Activated T-cell treated with anti-CD3 and anti-CD28 coated beads, Interleukin-2, amount 50 U/mL, for 4 hours (primary cell): Measurements from ENCODE around the gene SLC22A4. TPM values are rescaled to one million over a fixed set of nuclear protein-coding genes. Genes with fewer than 3 reads are reported as not detected.

Experiments used
- ATAC-seq, 2 donors: fragments of 200-7000 bp; cut with Tn5 transposase; one replicate each; pipeline ENCODE4 v1.10.0; 2021
- DNase-seq: peaks from one replicate; pipeline ENCODE4 v3.0.0-alpha.2; 2020
- H3K27me3 Mint-ChIP-seq: one replicate; pipeline ENCODE4 v1.8.0; 2021; ENCODE audit warnings: low read depth, mixed read lengths
- H3K36me3 Mint-ChIP-seq: one replicate; pipeline ENCODE4 v1.8.0; 2022; ENCODE audit warnings: mixed read lengths; ENCODE audit not compliant: insufficient read depth
- H3K4me1 Mint-ChIP-seq: one replicate; pipeline ENCODE4 v1.8.0; 2021; ENCODE audit warnings: low read depth, mixed read lengths
- H3K4me3 Mint-ChIP-seq: one replicate; pipeline ENCODE4 v1.8.0; 2021; ENCODE audit warnings: mild to moderate bottlenecking, moderate library complexity, mixed read lengths
- H3K9me3 Mint-ChIP-seq: one replicate; pipeline ENCODE4 v1.8.0; 2021; ENCODE audit warnings: mixed read lengths
- total RNA-seq, 3 donors: library from RNA; stranded (reverse); gene quantifications; one replicate each; pipeline ENCODE4 v1.2.1, GENCODE V29; 2021

Gene SLC22A4
- total RNA-seq, 3 donors from 2014 or later = 1.4 to 2.8 (median 1.8) TPM

DNA sequence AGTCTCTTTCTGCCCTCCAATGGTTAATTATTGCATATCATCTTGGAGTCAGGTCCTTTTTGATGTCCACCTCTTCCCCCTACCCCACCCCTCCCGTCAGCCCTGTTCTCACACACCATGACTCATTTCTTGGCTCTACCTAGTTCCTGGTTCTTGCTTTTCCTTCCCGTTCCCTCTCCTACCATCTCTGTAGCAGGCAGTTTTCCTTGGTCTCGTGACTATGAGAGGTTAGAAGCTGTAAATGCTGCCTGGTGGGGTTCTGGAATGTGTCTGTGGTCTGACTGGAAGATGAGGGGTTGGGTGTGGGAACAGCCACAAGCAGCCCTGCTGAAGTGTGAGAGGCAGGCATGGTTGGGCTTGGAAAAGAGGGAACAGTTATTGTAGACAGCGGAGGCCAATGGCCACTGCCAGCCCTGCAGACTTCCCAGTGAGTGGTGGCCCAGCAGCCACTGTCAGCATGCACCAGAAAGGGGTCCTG is 93.5 kb downstream of the SLC22A4 start:
- no peak overlapping the region for H3K4me3 Mint-ChIP-seq
- peaks cover 52% of the 10 kb centered on the region for H3K4me1 Mint-ChIP-seq
- ATAC-seq = no peak
- no peaks in the 10 kb centered on the region for H3K27me3 Mint-ChIP-seq
- no peak for DNase-seq
- H3K9me3 Mint-ChIP-seq = no peaks in the 10 kb centered on the region
- peaks cover 3% of the 10 kb centered on the region for H3K36me3 Mint-ChIP-seq

- peaks cover 7% of the 10 kb centered on the region for H3K36me3 Mint-ChIP-seq
- peaks cover 60% of the 10 kb centered on the region for H3K4me1 Mint-ChIP-seq
- no peak for ATAC-seq
- no peaks in the 10 kb centered on the region for H3K9me3 Mint-ChIP-seq
- no peak for DNase-seq
- no peaks in the 10 kb centered on the region for H3K27me3 Mint-ChIP-seq
- no peak overlapping the region for H3K4me3 Mint-ChIP-seq
These were observed 94.3 kb downstream of the SLC22A4 start for GRCh38 chr5:132388244-132389050.

- Mint-ChIP-seq H3K4me3 (no peak overlapping the region), H3K36me3 (peaks cover 7% of the 10 kb centered on the region), H3K9me3 (no peaks in the 10 kb centered on the region), H3K27me3 (no peaks in the 10 kb centered on the region), H3K4me1 (peaks cover 62% of the 10 kb centered on the region)
- DNase-seq = no peak
- no peak for ATAC-seq
These were observed 94.8 kb downstream of the SLC22A4 start for GRCh38 chr5:132389051-132389331.

- peaks cover 68% of the 10 kb centered on the region for H3K4me1 Mint-ChIP-seq
- ATAC-seq (peak; percentile 52 to 60), DNase-seq (peak; percentile 28)
- H3K9me3 Mint-ChIP-seq = no peaks in the 10 kb centered on the region
- peaks cover 7% of the 10 kb centered on the region for H3K36me3 Mint-ChIP-seq
- no peak overlapping the region for H3K4me3 Mint-ChIP-seq
- H3K27me3 Mint-ChIP-seq = no peaks in the 10 kb centered on the region
These were observed 95.5 kb downstream of the SLC22A4 start for GRCh38 chr5:132389585-132390286.

- ATAC-seq (no peak), DNase-seq (no peak)
- H3K9me3 Mint-ChIP-seq = no peaks in the 10 kb centered on the region
- no peak overlapping the region for H3K4me3 Mint-ChIP-seq
- peaks cover 72% of the 10 kb centered on the region for H3K4me1 Mint-ChIP-seq
- peaks cover 9% of the 10 kb centered on the region for H3K36me3 Mint-ChIP-seq
- H3K27me3 Mint-ChIP-seq = no peaks in the 10 kb centered on the region
These were observed 97.1 kb downstream of the SLC22A4 start for GRCh38 chr5:132391247-132391646.

DNA sequence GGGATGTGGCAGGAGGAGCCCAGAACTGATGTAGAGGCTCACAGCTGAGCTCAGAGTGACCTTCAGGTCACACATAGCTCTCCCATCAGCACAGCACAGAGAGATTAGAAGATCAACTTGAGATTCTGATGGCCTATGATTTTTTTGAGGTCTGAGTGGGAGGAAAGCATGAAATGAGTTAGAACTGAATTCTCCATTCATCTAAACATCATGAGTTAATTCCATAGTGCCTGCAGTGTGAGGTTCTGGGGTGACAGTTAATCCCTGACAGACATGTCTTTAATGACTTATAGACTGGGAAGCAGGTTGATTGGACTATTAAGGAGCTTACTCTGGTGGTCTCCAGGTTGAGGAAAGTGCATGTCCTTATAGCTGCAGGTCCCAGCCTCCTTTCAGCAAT is 97.7 kb downstream of the SLC22A4 start:
- H3K9me3 Mint-ChIP-seq = no peaks in the 10 kb centered on the region
- H3K4me3 Mint-ChIP-seq = no peak overlapping the region
- no peaks in the 10 kb centered on the region for H3K27me3 Mint-ChIP-seq
- H3K36me3 Mint-ChIP-seq = peaks cover 9% of the 10 kb centered on the region
- peaks cover 72% of the 10 kb centered on the region for H3K4me1 Mint-ChIP-seq
- DNase-seq (no peak), ATAC-seq (peak; percentile 20 to 24)

GRCh38 chr5:132392411-132392810 is 98.2 kb downstream of the SLC22A4 start:
- ATAC-seq (no peak), DNase-seq (no peak)
- Mint-ChIP-seq H3K4me1 (peaks cover 72% of the 10 kb centered on the region), H3K9me3 (no peaks in the 10 kb centered on the region), H3K36me3 (peaks cover 9% of the 10 kb centered on the region), H3K4me3 (no peak overlapping the region), H3K27me3 (no peaks in the 10 kb centered on the region)

DNA sequence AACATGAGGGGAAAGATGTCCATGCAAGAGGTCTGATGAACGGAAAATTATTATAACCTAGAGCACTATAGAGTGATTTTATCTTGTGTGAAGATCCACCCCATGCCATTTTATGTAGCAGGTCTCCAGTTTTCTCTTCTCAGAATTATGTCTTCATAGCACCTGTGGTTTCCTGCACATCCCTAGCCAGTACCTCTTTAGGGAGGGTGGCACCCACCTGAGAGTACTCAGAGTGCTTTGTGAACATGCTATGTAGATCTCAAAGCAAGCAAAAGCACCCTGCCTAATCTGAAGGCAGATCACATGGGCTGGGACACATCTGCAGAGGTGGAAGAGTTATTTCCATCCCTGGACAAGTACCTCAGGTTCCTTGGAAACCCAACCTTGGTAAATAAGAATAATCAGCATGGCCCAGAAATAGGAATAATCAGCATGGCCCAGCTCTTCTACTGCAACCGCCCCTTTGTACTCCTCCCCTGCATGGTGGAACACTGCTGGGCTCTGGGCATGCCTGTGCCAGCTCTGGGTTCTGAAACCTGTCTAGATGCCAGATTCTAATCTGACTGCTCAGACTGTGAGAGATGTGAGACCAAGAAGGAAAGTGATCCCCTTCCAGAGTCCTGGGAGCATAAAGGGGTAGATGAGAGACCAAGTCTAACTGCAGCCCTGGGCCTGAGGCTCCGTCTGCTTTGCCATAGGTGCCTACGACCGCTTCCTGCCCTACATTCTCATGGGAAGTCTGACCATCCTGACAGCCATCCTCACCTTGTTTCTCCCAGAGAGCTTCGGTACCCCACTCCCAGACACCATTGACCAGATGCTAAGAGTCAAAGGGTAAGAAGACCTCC is 99.0 kb downstream of the SLC22A4 start:
- no peak overlapping the region for H3K4me3 Mint-ChIP-seq
- no peak for ATAC-seq
- H3K27me3 Mint-ChIP-seq = no peaks in the 10 kb centered on the region
- peaks cover 9% of the 10 kb centered on the region for H3K36me3 Mint-ChIP-seq
- H3K9me3 Mint-ChIP-seq = no peaks in the 10 kb centered on the region
- no peak for DNase-seq
- peaks cover 73% of the 10 kb centered on the region for H3K4me1 Mint-ChIP-seq

Other genes with a start within 250 kb of the SLC22A4 start
- gene IL3, start 233.7 kb upstream of the SLC22A4 start, total RNA-seq = 100 to 1,000 TPM in 2 of 3 donors, 10 to 100 TPM in 1; 94.6 to 152 (median 138) TPM
- gene CSF2, start 220.6 kb upstream of the SLC22A4 start, total RNA-seq = 100 to 1,000 TPM; 130 to 283 (median 277) TPM
- gene P4HA2, start 66.5 kb upstream of the SLC22A4 start, total RNA-seq = 1 to 10 TPM in 2 of 3 donors, under 1 TPM in 1; 0.86 to 3.5 (median 1.3) TPM
- gene PDLIM4, start 36.7 kb upstream of the SLC22A4 start, total RNA-seq = under 1 TPM; 0.32 to 0.43 (median 0.35) TPM
- 1 to 10 TPM; 4.4 to 6.3 (median 5.7) TPM for gene SLC22A5, start 75.3 kb downstream of the SLC22A4 start, total RNA-seq
- 100 to 1,000 TPM; 342 to 390 (median 377) TPM for gene IRF1, start 196.4 kb downstream of the SLC22A4 start, total RNA-seq
- gene IL5, start 249.1 kb downstream of the SLC22A4 start, total RNA-seq = 10 to 100 TPM in 2 of 3 donors, 1 to 10 TPM in 1; 3.6 to 24.1 (median 17.5) TPM